Epithelial cell of proximal tubule (primary cell): ENCODE results near the gene GPR183. TPM values are rescaled to one million over a fixed set of nuclear protein-coding genes. Genes with fewer than 3 reads are reported as not detected.

Experiments
- DNase-seq: peaks from one replicate; pipeline ENCODE4 v3.0.0-alpha.2; 2011; ENCODE audit warnings: low read depth
- H3K4me3 ChIP-seq: 2 replicates; pipeline ENCODE4 v1.5.1; 2011; ENCODE audit warnings: low read depth, mild to moderate bottlenecking, low read length
- CTCF ChIP-seq: conservative IDR thresholded peaks from 2 replicates; pipeline ENCODE4 v1.5.1; 2012; ENCODE audit warnings: low read depth, mild to moderate bottlenecking, low read length
- total RNA-seq: library from RNA; depleted of rRNA; stranded (reverse); fragments of >200 nt; gene quantifications from 2 replicates; pipeline ENCODE4 v1.2.3, GENCODE V29; 2015

Gene GPR183
- total RNA-seq, 1 donor from 2014 or later, result 0.17 TPM

- no peak for DNase-seq
- no peak overlapping the region for H3K4me3 ChIP-seq
- TF ChIP-seq CTCF, result no peak
Measured at GRCh38 chr13:99261059-99261458, 46.1 kb downstream of the GPR183 start.

DNA sequence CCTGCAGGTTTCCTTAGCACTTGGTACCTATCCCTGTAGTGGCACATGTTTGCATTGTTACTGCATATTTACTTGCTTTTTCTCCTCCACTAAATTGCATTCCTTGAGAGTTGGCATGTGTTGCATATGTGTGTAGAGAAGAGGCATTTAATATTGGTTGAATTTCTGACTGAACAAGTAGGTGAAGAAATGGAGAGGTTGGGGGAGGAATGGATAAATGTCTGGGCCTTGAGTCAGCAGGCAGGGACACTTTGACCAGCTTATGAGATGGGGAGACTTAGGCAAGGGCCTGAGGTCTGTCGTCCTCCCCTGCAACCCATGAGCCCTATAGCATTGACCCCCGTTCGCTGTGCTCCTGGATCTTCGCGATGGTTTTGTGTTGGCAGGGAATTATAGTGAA is 47.0 kb downstream of the GPR183 start:
- TF ChIP-seq CTCF, result no peak
- DNase-seq, result no peak
- no peak overlapping the region for H3K4me3 ChIP-seq

- no peak overlapping the region for H3K4me3 ChIP-seq
- DNase-seq, result no peak
- no peak for TF ChIP-seq CTCF
Measured at GRCh38 chr13:99258946-99259345, 48.3 kb downstream of the GPR183 start.

- no peak within 1 kb of the TSS for H3K4me3 ChIP-seq
- DNase-seq, result no peak
- no peak for TF ChIP-seq CTCF
Measured at GRCh38 chr13:99258210-99258860, 48.9 kb downstream of the GPR183 start, which contains the start of gene GPR18. GPR18 (minus strand) TSS chr13:99258379; CDS start chr13:99255872, 2,507 bp downstream.

GRCh38 chr13:99257291-99257690 is 49.9 kb downstream of the GPR183 start:
- H3K4me3 ChIP-seq, result no peak overlapping the region
- DNase-seq, result no peak
- TF ChIP-seq CTCF, result no peak

DNA sequence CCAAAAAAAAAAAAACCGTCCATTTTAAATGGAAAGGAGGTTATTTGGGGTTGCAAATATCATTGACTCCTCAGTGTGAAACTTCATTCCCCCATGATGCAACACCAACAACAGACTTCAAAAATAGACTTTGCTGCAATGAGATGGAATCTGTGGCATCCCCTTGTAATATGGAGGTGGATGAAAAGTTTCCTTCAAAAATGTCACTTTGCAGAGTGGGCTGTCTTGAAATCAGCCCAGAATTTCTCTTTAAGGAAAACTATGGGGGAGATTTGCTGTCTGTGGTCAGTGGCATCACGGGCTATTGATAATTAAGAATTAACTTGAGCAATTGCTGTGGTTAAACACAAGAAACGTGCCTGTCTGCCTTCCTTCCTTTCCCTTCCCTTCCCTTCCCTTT is 50.5 kb downstream of the GPR183 start:
- no peak for DNase-seq
- no peak for TF ChIP-seq CTCF
- H3K4me3 ChIP-seq, result no peak overlapping the region

- no peak for DNase-seq
- H3K4me3 ChIP-seq, result no peak overlapping the region
- TF ChIP-seq CTCF, result no peak
Measured at GRCh38 chr13:99256283-99256682, 50.9 kb downstream of the GPR183 start.
